Measurements from ENCODE around the gene PTPRB.

PTPRB gene

DNA sequence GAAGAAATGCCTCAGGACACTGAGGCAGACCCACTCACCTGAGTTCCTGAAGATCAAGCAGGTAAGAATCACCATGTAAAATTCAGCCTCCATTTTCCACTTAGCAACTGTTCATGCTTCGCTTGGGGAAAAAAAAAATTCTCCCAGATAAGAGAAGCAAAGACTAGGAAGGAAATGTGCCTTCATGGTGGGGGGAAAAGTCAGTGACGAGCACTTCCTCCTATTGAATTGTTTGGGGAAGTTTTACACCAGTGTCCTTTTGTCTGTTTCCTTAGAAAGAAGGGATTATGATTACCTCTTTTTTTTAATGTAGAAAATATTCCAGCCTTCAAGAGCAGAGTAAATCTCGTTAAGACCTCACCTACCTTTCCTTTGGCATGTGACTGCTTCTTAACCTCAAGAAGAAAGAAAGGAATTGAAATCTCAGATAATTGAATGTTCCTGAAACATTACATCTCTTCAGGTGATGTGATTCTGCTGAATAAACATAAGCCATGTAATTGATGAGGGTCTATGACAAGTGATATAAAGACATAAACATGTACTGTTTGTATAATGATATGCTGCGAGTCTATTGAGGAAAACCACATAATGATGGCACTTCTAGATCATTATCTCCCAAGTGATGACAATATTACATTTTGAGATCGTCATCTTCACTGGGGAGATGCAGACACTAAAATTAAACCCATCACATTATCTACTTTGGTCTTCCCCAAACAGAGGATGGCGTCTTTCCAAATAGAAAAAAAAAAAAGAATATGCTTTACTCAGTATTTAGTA lies at the start of gene PTPRB:
PTPRB (minus strand) TSS at position 127 of the 783 bp plus-strand sequence; CDS start at position 93, 34 bp downstream.
- no peak for DNase-seq

DNA sequence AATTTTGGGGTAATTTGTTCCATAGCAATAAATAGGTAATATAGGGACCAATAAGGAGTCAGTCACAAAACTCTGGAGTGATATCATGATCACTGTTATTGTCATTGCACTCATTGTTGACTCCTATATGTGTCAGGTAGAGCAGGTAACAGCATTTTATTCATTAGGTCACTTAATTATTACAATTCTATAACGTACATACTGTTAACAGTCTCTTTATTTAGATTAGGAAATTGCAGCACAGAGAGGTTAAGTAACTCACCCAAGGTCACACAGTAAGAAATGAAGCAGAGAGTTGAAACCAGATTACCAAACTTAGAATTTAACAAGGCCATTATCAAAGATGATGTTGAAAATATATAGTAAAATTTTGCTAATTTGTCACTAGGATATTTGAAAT lies 49.7 kb upstream of the PTPRB start:
- no peak for DNase-seq

DNA sequence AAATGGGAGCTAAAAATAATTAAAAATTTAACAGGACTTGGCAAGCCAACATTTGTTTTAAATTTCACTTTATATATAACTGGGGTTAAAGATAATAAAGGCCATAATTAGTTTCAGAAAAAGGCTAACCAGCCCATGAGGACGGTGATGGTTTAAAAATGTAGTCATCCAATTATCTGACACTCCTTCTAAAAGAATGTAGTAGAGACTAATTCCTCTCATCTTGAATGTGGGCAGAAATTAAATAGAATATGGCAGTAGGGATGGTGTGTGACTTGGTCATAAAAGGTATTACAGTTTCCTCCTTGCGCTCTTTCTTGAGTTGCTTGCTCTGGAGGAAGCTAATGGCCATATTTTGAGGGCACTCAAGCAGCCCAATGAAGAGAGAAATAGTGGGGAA lies 49.1 kb upstream of the PTPRB start:
- no peak for DNase-seq

DNA sequence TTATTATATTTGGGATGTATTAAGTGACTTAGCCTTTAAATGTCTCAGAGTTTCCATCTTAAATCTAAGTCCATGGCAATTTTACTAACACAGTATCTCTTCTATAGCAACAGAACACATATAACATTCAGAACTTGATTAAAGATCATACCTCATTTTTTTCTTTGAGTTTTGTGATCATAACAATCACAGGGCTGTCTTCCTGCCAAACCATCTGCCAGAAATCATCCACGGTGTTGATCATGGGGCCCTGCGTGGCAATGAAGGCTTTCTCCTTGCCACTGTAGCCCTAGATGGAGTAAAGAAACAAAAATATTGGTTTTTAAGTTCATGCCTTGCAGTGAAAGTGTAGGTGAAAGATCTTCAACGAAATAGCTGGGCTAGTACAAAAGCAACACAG lies 46.7 kb upstream of the PTPRB start:
- DNase-seq: no peak

DNA sequence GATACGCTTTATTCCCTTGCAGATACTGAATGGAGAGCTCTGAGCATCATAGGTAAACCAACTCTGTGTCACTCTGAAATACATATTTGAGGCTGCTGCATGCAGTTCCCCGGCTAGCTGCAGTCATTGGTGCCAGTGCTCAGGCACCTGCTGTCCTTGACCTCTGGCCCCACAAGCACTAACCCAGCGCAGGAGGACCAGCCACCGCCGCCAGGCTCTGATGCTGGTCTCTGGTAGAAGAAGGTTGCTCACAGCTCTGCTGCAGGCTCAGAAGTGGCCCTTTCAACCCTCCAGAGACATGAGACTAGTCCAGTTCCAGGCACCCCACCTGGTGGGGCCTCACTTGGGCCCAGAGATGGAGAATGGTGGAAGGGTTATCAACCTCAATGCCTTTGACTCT lies 34.5 kb upstream of the PTPRB start:
- DNase-seq: no peak

DNA sequence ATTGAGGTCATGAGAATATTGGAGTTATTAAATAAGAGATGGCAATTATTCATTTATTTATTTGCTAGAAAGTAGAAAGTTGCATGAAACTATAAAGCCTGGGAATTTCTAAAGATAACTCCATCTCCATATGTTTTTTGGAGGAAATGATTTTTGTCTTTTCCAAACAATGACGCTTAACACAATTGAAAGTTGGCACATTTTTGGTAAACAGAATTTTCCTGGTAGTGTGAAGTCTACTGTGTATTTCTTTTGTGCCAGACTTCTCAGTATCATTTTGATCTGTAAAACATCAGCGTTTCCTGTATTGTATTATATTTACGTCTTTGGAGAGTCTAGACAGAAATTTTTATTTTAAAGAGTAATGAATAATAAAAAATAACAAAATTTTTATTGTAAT lies 33.7 kb upstream of the PTPRB start:
- no peak for DNase-seq

DNA sequence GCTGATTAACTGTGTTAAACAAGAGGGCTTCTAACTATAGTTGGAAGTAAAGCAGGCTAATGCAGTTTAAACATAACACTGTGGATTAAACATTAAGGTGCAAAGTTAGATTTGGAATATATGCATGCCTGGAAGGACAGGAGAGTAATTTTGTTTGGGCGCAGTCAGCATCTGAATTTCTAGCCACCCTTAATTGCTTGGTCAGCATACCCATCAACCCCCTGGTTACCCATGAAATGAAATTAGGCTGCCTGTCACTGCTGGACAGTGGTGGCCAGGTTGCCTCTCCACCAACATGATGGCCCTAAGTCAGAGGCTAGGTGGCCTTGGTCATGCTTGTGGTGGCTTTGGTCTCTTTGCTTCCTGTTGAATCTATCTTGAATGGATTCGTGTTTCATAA lies 30.0 kb upstream of the PTPRB start:
- DNase-seq: no peak

DNA sequence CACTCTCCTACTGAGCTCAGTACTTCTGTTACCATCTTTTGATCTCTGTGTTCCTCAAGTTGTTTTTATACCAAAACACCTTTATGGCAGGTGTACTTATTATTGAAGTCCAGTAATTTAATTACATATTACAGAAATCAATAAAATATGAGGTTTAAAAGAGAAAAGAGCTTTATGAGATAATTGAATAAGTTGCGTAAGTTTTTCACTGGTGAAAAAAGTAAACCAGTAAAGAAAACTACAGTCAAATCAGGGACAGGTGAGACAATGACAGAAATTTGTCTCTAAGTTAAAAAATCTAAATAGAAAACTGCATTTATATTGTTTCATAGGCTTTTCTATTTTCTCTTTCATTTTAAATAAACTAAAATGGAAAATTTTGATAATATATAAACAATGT lies 29.1 kb upstream of the PTPRB start:
- DNase-seq: no peak

DNA sequence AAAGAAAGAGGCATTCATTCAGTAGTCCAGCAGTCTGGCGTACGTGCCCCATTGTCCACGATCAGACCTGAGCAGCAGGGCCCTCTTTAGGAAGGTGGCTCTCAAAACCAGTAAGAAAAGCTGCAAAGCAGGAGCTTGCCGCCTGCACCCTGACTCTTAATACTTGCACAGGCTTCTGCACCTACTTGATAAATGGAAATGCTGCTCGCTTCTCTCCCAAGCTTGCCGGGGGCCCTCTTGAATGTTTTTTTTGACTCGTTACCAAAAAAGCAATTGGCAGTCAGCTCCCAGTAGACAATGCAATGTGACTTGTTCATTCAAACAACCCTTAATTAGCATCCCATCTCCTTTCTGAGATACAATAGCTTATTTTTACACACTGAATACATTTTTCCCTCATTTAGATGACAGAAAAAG lies 27.2 kb upstream of the PTPRB start:
- DNase-seq: no peak

DNA sequence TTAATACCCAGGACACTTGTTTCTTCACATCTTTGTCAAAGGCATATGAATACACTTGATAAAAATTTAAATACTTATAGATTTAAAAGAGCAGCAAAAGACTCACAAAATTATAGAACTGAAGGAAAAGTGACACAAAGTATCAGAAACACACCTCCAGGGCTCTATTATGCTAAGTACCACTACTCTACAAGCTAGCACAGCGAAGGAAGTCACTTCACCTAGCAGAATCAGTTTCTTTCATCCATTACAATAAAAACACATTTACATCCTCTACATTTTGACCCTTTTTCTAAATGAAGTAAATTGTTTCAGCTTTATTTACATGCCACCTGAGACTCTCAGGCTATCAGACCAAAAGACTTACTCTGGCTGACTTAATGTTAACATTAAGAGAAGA lies 26.6 kb upstream of the PTPRB start:
- DNase-seq: no peak

DNA sequence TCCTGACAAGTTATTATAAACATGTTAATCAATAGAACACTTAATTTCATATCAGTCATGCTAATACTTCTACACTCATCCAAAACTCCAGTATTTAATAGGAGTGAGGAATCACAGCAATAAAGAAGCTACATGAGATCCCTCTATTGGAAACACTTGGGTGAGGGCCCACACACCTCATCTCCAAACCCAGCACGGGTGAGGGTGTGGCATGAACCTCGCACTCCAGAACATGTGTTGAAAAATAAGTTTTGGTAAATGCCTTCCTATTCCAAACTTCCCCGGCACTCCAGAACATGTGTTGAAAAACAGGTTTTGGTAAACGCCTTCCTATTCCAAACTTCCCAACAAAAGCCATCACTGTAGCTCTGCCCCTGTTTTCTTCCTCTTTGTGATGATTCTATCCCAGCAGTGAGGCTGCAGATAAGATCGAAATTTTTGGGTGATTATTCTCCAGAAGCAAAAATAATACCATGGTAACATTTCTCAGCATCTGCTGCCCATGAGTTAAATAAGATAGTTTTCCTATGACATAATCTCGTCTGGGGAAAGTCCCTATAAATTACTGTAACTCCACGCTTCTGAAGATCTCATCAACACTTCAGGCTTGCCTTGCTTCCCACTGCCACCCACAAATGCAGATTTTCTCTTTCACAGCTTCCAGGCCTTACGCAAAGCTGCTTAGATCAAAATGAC lies 24.4 kb upstream of the PTPRB start:
- no peak for DNase-seq

DNA sequence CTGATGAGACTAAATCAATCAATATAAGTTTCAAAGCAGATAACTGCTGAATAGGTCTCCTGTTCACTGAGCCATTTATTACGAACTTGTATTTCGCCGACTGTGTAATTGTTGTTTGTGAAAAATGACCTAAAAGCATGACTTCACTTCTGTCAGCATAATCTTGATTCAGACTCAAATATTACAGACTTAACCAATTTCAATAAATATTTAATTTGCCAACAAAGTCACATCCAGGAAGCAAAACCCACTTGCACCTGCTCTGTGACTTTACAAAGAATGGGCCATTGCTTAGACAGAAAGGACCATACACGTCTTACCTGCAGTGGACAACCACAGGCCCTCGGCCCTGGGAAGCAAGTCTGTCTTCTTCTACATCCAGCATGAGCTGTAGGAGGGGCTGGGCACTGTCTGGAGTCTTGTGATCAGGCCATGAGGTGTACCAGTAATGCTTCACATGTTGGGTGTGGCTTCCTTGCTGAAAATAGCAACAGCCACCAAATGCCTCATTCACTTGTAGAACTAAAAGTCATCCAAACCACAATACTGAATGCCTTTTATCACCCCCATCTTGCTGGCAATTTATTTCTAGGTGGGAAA lies 23.5 kb upstream of the PTPRB start:
- no peak for DNase-seq

DNA sequence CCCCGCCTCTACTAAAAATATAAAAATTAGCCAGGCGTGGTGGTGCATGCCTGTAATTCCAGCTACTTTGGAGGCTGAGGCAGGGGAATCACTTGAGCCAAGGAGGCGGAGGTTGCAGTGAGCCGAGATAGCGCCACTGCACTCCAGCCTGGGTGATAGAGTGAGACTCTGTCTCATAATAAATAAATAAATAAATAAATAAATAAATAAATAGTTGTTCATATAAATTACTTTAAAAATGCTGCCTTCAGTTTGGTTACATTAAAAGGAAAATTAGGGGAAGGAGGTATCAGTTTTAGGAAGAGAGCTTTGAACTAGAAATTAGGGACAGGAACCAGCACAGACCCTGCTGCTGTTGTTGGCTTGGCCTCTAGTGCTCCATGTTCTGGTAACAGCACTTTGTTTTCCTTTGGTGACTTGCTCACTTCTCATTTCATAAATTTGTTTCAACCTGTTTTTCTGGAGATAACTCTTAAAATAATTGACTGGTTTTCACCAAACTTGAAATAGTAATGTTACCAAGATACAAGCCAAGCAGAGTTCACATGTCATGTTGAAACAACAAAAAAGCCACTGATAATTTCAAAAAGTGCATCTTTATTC lies 22.9 kb upstream of the PTPRB start:
- no peak for DNase-seq

DNA sequence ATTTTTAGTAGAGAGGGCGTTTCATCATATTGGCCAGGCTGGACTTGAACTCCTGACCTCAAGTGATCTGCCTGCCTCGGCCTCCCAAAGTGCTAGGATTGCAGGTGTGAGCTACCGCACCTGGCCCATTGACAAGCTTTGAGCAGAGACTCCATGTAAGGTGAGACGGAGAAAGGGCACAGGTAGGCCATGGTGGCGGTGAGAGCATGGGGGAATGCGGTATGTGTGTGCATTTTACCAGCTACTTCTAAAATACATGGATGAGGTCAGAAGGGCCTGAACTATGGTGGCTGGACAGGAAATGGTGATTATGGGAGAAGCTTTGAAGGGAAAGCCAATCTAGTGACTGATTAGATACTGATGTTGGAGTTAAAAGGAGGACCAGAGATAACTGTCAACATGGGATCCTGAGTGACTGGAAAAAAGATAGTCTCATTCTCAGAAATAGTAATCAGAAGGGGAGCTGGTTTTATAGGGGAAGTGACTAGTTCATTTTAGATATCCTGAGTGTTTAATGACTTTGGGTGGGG lies 21.9 kb upstream of the PTPRB start:
- DNase-seq: no peak

DNA sequence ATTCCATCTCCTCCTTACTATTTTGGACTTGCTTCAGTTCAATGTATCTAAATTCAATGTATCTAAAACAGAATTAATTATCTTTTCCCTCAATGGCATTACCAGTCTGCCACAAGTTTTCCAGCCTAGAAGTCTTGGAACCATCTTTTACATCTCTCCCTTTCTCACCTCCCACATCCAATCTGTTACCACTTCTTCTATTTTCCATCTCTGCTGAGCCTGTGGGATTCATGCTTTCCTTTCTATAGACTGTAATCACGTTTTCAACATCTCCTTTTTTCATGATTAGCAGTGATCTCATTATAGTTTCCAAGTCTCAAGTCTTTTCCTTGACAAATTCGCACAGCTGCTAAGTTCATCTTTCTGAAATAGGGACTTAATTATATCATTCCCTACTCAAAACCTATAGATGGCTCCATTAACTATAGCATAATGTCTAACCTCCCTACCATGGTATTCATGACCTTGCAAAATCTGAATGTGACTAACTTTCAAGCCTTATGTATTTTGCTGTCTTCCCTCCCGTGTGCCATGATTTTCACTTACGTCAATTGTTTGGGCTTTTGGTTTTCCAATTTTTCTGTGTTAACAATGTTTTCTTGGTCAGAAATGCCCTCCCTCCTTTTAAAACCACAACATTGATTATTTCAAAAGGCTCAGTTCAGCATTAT lies 20.5 kb upstream of the PTPRB start:
- no peak for DNase-seq

DNA sequence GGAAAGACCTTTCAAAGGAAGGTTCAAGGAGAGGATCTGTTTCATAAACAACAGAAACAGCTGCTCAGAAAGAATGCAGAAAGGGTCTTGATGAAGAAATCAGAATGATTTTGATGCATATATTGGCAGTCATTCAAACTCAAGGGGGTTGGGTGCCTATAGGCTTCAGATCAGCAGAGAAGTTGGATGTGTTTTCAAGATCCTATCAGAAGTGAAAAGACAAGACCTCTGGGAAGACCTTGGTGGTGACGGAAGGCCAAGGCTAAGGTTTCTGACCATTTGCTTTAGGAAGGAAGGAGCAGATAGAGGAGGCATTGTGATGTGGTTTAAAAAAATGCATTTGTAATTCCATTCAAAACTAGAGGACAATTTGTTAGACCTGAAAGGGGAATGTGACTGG lies 15.2 kb upstream of the PTPRB start:
- DNase-seq: no peak

DNA sequence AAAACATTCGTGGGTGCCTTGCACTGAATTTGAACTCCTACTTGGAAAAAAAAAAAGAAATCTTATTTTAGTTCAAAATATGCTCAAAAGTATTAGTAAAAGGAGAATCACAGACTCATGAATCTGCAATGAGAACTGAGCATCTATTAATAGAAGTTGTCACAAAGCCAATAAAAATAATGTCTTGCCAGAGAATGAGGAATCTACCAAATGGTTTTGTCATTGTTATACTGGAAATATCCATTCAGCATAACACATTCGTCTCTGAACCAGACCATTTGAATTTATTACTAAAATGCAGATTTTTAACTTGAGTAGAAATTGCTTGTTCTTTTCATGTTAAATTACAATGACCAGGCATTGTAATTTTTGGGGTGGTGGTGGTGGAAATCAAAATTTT lies 11.6 kb upstream of the PTPRB start:
- no peak for DNase-seq

DNA sequence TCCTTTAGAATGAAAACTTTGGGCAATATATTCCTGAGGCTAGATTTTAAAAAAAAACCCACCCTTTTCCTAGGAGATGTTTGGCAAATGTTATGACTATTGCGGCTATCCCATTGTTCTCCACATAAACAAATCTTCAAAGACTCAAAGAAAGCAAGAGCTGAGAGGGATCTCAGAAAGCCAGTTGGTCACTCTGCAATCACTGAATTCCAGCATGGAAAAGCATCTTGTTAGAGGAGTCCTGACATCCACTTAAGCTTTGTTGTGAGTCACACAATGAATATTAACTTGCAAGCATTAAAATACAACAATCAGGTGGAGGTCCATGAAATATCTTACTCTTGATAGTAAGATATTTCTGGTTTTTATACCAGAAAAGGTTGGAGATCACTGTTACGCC lies 11.0 kb upstream of the PTPRB start:
- no peak for DNase-seq

DNA sequence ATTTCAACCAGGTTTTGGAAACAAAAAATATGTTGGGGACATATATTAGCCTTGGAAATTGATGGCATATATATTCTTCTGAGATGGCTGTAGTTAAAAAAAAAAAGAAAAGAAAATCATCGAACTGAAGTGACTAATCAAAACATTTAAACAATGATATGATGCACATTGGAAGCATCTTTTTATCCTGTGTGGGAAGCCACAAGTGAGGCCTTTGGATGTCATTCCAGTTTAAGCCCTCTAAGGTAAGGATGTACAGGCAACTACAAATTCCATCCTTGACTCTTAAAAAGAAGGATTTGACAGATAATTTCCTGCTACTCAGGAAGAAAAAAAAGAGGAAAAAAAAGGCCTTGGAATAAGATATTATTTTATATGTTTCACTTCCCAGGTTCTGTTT lies 9.6 kb upstream of the PTPRB start:
- DNase-seq: no peak

DNA sequence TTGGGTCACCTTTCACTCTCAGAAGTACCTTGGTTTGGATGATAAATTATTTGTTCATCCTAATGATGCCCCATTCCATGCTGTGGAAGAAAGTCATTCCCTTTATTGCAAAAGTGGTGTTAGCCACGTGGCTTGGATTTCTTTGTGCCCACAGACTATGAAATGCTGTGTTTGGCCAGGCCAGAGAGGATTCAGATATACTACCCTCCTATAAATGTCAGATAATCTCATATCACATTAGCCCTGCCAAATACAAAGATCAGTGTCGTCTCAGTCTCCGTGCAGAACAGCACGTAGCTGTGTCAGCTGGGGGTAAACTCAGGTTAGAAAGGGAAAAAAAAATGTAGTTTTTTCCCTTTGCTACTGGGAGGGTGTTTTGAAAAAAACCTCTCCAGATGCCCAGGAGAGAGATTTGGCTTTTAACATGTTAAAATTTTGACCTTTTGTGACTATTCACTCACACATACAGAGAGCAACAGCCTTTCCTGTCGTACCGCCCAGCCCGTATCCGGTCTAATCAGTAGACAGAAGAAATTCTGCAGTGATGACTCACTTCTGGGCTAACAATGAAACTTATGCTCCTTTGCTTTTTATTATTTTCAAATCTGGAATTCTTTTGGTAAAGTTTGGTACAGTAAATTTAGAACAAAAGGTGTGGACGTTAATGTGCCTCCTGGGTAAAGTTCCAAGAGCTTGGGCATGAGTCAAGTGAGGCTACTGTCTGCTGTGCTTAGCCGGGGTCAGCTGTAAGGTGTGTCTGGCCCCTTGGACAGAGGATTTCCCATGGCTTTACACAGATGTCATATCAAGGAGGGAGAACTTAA lies 8.5 kb upstream of the PTPRB start:
- no peak for DNase-seq

DNA sequence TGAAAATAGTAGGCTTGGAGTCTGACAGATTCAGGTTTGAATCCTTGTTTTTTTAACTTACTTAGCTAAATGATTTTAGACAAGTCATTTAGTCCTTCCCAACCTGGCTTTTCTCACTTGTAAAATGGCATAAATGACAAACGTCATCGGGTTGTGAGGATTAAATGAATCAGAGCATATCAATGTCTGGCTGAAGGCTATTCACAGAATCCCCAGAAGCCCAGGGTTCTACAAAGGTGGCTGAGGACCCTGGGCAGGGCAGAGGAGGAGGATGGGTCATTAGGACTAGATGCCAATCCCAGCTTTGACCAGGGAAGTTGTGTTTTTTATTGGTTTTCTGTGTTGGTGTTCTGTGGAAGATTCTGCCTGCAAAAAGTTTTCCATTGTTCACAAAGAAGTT lies 7.6 kb upstream of the PTPRB start:
- DNase-seq: no peak

DNA sequence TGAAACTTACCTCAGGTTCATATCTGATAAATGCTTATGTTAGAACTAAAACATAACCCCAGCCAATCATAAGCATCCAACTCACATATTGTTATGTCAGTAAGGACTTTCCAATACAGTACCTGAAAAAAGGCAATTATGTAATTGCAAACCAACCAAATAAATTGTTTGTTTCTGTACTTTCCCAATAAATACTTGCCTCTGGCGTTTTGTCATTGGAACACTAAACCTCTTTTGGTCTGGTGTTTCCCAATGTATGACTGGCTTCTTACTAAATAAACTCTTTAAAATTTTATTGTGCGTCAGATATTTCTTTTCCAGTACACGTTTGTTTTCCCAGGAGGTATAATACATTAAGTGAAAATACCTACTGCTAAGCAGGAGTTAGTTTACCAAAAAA lies 6.7 kb upstream of the PTPRB start:
- no peak for DNase-seq
